BJ (cell line): ENCODE data around the gene SPOCD1. TPM values are rescaled to one million over a fixed set of nuclear protein-coding genes. Genes with fewer than 3 reads are reported as not detected.

Source experiments
- CTCF ChIA-PET: fragments of 350-600 bp; formaldehyde crosslinking; extraction: SDS; loops from one replicate; lab custom pipeline; 2021; ENCODE audit warnings: antibody characterized with exemption, inconsistent platforms; lab: Yijun Ruan, JAX
- POLR2A ChIA-PET: fragments of 300-600 bp; sonication (Branson Sonifier 250); formaldehyde crosslinking; extraction: SDS; loops from one replicate; lab custom pipeline; 2021; ENCODE audit warnings: antibody characterized with exemption; lab: Charles Lee
- DNase-seq: peaks from one replicate; pipeline ENCODE4 v3.0.0-alpha.2; 2011; ENCODE audit warnings: low read depth
- H3K27me3 ChIP-seq: 2 replicates; pipeline ENCODE4 v1.6.0; 2011; ENCODE audit warnings: low read length; ENCODE audit not compliant: control insufficient read depth, insufficient read depth
- H3K36me3 ChIP-seq: 2 replicates; pipeline ENCODE4 v1.5.1; 2011; ENCODE audit warnings: low read length; ENCODE audit not compliant: control insufficient read depth, insufficient read depth
- H3K4me3 ChIP-seq: 2 replicates; pipeline ENCODE4 v1.5.1; 2011; ENCODE audit warnings: low read depth, mild to moderate bottlenecking, control low read depth, low read length
- CTCF ChIP-seq: IDR thresholded peaks from 2 replicates; pipeline ENCODE4 v1.5.1; 2011; ENCODE audit warnings: low read depth, mild to moderate bottlenecking, control low read depth, inconsistent platforms, low read length, moderate library complexity; ENCODE audit not compliant: insufficient read depth
- polyA plus RNA-seq: library from polyadenylated mRNA; depleted of rRNA; stranded (reverse); fragments of >200 nt; gene quantifications from 2 replicates; pipeline ENCODE4 v1.2.3, GENCODE V29; 2011

The SPOCD1 gene
- polyA plus RNA-seq, 1 experiment: 169 TPM

GRCh38 chr1:31772669-31773248, 43.1 kb downstream of the SPOCD1 start:
- POLR2A ChIA-PET: no interaction called here
- DNase-seq: no peak
- Histone ChIP-seq H3K4me3 (no peak overlapping the region), H3K27me3 (peaks cover 23% of the 10 kb centered on the region), H3K36me3 (no peaks in the 10 kb centered on the region)
- CTCF ChIA-PET: interaction anchor here (1.7 kb wide), 1 partner anchor 16 kb away, joined by 7 read pairs; no protein-coding TSS in a partner anchor
- no peak for TF ChIP-seq CTCF

- Histone ChIP-seq H3K4me3 (peak overlapping the region; percentile 15), H3K27me3 (peaks cover 25% of the 10 kb centered on the region), H3K36me3 (no peaks in the 10 kb centered on the region)
- ChIA-PET CTCF (interaction anchor here (1.0 to 1.7 kb wide), 2 partner anchors 9 to 17 kb away, joined by 3 to 7 read pairs; no protein-coding TSS in a partner anchor), POLR2A (no interaction called here)
- TF ChIP-seq CTCF: peak; percentile 31
- DNase-seq: no peak
Measured at GRCh38 chr1:31771891-31772668, 43.7 kb downstream of the SPOCD1 start.

DNA sequence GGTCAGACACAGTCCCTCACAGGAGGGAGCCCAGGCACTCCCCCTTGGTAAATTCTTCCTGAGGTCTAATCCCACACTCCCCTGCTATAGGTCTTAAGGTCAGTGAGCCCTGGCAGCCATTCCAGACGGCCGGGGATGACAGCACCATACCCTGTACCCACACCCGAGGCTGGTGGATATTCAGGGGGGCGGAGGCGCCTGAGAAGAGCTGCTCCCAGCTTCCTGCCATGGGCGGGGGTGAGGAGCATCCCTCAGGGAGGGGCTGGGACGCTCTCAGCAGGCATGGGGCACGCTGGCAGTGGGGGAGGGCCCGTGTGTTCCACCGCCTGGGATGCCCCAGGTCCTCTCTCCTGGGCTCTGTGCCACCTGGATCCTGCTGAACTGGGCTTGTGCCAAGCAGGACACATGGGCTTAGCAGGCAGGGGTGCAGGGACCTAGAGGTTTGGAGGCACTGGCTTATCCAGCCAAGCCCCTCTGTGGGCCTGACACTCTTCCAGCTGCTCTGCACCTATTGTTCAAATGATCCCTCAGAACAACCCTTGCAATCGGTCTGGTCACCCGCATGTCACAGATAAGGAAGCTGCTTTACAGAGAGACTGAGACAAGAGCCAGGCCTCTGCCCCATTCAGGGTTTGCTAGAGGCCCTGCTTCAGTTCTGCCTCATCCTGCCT, 46.0 kb downstream of the SPOCD1 start:
- ChIA-PET POLR2A (no interaction called here), CTCF (interaction anchor here (0.6 kb wide), 1 partner anchor 34 kb away, joined by 3 read pairs; no protein-coding TSS in a partner anchor)

DNA sequence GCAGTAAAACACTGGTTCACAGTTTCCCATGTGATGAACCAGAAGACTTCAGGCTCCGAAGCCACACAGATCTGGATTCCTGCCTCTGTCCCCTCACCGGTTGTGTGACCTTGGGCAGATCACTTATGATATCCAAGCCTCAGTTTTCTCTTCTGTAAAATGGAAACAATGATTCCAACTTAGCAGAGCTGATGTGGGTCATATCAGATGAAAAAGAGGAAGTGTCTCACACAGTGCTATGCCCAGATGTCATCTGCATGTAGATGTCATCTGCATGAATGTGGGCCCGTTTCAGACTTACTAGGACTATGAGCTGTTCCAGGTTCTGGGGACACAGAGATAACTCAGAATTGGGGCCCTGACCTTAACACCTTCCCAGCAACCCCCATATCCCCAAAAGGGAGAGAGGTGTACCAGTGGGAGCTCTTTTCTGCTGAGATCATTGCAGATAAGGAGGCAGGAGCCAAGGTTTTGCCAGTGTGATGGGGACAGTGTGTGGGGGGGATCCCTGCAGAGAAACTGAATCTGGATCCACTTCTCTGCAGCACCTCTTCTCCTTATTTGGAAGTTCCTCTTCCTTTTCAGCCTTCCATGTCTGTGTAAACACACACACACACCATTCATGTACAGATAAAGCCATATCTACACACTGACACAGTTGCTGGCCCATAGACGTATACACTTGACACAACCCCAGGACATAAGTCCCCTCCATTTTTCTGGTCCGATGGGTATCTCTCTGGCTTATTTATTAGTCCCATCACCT, 46.7 kb downstream of the SPOCD1 start:
- ChIA-PET CTCF (interaction anchor here (0.6 to 1.2 kb wide), 2 partner anchors 9 to 33 kb away, joined by 3 read pairs; no protein-coding TSS in a partner anchor), POLR2A (no interaction called here)
- no peak overlapping the region for H3K4me3 ChIP-seq
- H3K27me3 ChIP-seq: peaks cover 24% of the 10 kb centered on the region
- no peaks in the 10 kb centered on the region for H3K36me3 ChIP-seq
- no peak for TF ChIP-seq CTCF
- no peak for DNase-seq

More for the DNA sequence above, 46.0 kb downstream of the SPOCD1 start:
- no peak for DNase-seq
- TF ChIP-seq CTCF: no peak
- Histone ChIP-seq H3K27me3 (peaks cover 25% of the 10 kb centered on the region), H3K36me3 (no peaks in the 10 kb centered on the region), H3K4me3 (no peak overlapping the region)
